ENCODE data around the gene TRIM63. TPM values are rescaled to one million over a fixed set of nuclear protein-coding genes. Genes with fewer than 3 reads are reported as not detected.

TRIM63 gene
- total and polyA plus RNA-seq, 2 of the 8 experiments (the other 6 are each of a cell fraction or from before 2014, with no cell fraction given), result not detected

DNA sequence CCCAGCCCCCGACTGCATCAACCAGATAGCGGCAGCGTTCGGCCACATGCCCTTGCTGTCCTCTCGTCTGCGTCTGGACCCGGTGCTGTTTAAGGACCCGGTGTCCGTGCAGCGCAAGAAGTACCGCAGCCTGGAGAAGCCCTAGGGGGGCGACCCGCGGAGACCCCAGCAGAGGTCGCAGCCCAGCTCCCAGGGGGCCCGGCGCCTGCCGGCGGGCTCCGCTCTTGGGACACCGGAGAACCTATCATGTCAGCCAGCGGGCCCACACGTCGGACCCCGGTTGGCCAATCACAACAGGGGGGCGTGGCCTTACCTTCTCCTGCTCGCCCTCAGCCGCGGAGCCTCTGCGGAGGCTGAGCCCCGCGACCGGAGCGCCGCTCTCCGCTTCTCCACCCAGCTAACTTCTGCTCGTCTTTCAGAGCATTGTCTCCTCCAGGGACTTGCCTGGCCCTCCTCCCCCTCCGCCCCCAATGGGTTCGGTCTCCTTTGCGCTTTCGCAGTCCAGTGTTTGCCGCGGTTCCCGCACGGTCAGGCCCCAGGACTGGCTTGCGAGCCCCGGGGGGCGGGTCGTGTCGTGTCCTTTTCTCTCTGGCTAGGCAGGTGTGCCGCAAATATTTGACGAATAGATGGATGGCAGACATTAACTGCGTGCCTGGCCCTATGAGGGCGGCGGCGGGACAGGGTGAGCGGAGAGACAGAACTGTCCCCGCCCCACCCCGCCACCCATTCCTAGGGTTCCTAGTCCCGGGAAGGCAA, 32.0 kb downstream of the TRIM63 start (continued):
- TF ChIP-seq, protein P1, sequence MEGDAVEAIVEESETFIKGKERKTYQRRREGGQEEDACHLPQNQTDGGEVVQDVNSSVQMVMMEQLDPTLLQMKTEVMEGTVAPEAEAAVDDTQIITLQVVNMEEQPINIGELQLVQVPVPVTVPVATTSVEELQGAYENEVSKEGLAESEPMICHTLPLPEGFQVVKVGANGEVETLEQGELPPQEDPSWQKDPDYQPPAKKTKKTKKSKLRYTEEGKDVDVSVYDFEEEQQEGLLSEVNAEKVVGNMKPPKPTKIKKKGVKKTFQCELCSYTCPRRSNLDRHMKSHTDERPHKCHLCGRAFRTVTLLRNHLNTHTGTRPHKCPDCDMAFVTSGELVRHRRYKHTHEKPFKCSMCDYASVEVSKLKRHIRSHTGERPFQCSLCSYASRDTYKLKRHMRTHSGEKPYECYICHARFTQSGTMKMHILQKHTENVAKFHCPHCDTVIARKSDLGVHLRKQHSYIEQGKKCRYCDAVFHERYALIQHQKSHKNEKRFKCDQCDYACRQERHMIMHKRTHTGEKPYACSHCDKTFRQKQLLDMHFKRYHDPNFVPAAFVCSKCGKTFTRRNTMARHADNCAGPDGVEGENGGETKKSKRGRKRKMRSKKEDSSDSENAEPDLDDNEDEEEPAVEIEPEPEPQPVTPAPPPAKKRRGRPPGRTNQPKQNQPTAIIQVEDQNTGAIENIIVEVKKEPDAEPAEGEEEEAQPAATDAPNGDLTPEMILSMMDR (IDR thresholded peaks at IDR 0.05; ENCODE audit: control extremely low read depth in 1 of 3, insufficient read depth in 1 of 3, low read depth in 1 of 3, low read length in 3 of 3), result 0 out of 4 replicates have a peak, but pooled peaks of 1 of the 3 experiments have one; percentile 4
- TF ChIP-seq PHF8 (conservative IDR thresholded peaks at IDR 0.05; ENCODE audit: low read depth, low read length), result peak; percentile 13
- no peak for TF ChIP-seq SP2 (IDR thresholded peaks at IDR 0.05; ENCODE audit: low read length)
- no peak for TF ChIP-seq CBX5 (IDR thresholded peaks at IDR 0.05; ENCODE audit: low read depth, low read length)
- TF ChIP-seq RBBP5 (IDR thresholded peaks at IDR 0.05; ENCODE audit: borderline replicate concordance, low read depth, low read length), result no peak; the same call in 1 of the 2 replicates
- TF ChIP-seq, protein P2, sequence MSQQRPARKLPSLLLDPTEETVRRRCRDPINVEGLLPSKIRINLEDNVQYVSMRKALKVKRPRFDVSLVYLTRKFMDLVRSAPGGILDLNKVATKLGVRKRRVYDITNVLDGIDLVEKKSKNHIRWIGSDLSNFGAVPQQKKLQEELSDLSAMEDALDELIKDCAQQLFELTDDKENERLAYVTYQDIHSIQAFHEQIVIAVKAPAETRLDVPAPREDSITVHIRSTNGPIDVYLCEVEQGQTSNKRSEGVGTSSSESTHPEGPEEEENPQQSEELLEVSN (IDR thresholded peaks at IDR 0.05), result peak; percentile 78
- no peak for TF ChIP-seq SP4 (IDR thresholded peaks at IDR 0.05; ENCODE audit: low read length)

All from H1 (cell line).